Measurements from ENCODE around the gene ADAM15.

Gene ADAM15

DNA sequence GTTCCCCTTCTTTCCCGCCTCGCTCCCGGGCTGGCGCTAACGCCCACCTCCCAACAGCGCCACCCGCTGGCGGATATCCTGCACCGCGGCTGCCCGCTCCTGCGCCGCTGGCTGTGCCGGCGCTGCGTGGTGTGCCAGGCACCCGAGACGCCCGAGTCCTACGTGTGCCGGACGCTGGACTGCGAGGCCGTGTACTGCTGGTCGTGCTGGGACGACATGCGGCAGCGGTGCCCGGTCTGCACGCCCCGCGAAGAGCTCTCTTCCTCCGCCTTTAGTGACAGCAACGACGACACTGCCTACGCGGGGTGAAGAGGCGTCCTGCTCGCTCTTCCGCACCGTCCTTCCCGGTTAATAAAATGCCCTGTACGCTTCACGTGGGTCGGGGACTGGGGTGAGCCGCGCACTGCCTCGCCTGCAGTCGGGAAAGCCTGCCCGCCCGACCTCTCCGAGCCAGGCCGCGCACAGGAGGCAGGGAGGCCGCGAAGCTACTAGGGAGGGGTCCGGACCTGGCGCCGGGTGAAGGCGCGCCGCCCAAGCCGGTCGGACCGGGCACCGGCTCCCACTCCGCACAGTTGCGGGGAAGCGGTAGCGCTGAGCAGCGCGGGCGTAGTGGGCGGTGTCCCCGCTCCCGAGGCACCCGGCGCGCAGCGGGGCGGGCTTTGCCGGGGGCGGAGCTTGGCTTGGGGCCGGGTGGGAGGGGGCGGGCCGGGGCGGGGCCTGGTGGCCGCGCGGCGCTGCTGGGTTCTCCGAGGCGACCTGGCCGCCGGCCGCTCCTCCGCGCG, at the start of gene ADAM15:
Gene ADAM15 (plus strand): TSS at position 757 of the 782 bp plus-strand sequence. CDS start 71 bp downstream, outside the sequence.
- DNase-seq: peak; percentile 77 to 80

DNA sequence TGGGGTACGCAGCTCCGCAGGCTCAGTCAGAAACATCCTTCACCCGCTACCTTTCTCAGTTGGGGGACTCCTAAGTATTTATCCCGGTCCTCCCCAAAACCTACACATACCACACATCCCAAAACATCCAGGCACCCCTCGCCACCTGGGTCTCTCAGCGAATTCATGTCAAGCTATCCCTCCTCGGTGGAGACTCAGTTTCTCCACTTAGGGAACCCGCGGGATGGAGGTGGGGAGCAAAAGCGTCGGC, 49.8 kb upstream of the ADAM15 start:
- no peak for DNase-seq

DNA sequence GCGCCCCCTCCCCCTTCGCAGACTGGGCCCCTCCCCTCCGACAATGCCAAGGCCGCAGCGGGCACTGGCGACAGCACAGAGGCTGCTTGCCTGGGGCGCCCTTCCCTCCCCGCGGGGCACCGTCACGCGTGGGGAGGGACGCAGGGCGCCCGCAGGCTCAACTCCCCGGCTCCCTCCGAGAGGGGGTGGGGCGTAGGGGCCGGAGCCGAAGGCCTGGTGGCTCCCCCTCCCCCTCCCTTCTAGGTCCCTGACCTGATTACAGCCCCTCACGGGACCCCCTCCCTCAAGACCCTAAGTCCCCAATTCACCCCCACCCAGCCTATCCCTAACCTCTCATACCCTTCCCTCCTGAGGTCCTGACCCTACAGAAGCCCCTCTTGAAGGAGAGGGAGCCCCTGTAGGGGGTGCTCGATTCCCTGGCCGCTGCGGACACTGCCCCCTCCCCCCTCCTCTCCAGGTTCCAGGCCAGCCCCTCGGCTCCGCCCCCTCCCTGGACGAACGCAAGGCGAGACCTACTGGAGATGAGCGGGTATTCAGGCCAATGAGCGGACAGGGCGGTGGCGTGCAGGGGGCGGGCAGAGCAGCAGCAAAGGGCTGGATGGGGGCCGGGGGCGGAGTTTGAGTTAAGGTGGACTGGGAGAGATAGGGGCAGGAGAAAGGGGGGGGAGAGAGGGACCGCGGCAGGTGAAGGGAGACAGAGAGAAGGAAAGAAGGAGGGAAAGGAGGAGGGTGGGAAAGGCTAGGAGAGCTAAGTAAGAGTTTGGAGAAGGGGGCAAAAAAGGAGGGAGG, 49.2 kb upstream of the ADAM15 start:
- peak; percentile 97 to 98 for DNase-seq

GRCh38 chr1:155002464-155003226, 48.5 kb upstream of the ADAM15 start, which contains the start of gene ZBTB7B:
Gene ZBTB7B, plus strand, starts transcription at chr1:155002802. Its CDS starts 11,859 bp downstream, at chr1:155014661.
- DNase-seq: no peak

DNA sequence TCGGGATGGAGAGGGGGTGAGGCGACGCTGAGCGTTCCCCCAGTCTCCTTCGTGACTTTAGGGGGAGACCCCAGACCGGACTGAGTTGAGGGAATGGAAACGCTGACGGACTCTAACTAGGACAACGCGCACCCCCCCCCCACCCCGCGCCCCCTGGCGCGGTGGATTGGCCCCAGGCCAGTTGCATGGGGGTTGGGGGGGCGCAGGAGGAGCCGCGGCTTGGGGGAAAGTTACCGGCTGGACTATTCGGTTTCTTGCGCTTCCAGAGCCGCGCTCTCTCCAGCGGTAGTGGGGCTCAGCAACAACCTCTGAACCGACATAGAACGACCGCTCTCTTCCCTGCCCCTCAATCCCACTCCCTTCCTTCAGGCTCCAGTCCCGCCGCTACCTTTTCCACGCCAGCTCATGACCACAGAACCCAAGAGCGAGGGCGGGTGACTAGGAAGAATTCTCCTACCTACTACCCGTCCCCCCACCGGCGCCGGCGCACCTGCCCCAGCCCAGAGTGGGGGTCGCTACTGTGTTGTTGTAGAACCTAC, 47.8 kb upstream of the ADAM15 start:
- no peak for DNase-seq

DNA sequence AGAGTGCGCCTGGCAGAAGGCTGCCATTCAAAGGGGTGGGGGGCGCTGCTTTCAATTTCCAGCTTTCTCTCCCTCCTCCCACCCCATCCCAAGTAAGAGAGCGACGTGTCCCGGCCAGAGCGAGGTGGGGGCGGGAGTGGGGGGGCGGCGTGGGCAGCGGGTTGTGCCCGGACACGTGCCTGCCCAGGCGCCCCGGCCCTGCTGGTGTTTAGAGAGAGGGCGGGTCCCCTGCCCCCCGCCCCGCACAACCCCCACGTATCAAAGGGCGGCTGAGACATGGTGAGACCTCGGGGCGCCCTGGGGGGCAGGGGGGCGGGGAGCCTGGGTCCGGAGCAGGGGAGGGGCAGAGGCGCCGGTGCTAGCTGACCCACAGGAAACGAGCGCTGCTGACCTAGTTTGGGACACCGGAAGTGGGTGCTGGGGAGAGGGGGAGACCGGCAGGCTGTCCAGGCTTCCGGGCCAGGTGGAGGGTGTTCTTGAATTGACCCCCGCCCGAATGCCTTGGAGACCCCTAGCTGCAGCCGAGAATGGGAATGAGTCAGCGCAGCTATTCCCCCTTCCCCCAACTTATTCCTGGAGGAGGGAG, 47.3 kb upstream of the ADAM15 start:
- DNase-seq: no peak

- no peak for DNase-seq
Measured at GRCh38 chr1:155004352-155005075, 46.6 kb upstream of the ADAM15 start.

DNA sequence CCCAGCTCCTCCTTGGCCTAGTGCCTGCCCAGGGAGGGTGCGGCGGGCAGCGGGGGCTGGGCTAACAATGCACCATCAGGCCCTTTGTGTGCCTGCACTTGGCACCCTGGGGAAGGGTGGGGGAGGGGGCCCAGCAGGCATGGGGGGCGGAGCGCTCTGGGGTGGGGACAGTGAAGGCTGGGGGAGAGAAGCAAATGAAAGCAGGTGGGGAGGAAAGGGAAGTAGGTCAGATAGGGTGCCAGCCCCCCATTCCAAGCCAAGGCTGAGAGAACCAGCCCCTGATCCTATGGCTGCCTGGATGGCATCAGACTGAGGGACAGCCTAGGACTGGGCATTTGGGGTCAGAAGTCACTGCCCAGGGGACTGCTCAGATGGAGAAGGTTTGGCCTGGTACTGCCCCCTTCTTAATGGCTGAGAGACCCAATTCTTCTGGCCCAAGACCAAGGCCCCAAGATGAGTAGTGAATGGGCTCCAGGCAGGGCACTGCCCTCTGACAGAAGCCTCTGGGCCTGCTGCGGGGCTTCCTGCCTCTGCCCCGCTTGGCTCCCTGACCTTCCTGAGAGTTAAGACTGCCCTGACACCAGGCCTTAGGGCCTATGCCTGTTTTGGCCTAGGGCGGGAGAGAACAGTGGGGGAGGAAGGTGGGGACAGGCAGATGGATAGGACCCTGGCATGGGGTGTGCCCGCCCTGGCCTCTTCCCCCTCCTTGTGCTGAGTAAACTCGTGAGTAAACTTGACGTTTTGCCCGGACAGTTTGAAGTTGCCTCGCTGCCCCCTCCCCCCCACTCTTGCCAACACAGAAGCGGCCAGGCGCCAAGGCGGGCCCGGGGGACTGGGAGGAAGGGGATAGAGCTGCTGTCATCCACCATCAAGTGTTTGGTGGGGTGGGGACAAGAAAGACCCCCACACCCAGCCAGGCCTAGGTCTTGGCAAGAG, 45.8 kb upstream of the ADAM15 start:
- DNase-seq: no peak

- no peak for DNase-seq
Measured at GRCh38 chr1:155006601-155007101, 44.5 kb upstream of the ADAM15 start.

GRCh38 chr1:155007251-155007828, 43.8 kb upstream of the ADAM15 start:
- no peak for DNase-seq

GRCh38 chr1:155008015-155008941, 42.8 kb upstream of the ADAM15 start:
- peak; percentile 78 for DNase-seq

DNA sequence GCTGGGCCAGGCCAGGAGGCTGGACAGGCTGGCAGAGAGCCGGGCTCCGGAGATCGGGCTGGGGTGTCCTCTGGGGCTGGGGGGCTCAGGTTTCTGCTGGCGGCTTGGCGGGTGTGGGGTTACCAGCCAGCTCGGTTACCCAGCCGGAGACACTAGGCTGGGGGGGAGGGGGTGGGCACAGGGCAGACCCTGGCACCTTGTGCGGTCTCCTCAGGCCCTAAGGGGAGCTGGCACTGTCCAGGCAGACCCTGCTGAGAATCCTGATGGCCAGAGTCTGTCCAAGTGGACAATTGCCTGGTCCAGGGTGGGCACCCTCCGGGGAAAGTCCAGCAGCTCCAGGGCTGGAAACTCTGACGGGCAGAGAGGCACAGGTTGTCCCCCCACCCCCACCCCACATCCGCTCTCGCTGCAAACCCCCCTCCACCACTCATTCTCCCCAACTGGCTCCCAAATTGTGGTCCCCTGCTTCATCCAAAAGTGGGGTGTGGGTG, 41.9 kb upstream of the ADAM15 start:
- no peak for DNase-seq

- no peak for DNase-seq
Measured at GRCh38 chr1:155009742-155010141, 41.4 kb upstream of the ADAM15 start.

DNA sequence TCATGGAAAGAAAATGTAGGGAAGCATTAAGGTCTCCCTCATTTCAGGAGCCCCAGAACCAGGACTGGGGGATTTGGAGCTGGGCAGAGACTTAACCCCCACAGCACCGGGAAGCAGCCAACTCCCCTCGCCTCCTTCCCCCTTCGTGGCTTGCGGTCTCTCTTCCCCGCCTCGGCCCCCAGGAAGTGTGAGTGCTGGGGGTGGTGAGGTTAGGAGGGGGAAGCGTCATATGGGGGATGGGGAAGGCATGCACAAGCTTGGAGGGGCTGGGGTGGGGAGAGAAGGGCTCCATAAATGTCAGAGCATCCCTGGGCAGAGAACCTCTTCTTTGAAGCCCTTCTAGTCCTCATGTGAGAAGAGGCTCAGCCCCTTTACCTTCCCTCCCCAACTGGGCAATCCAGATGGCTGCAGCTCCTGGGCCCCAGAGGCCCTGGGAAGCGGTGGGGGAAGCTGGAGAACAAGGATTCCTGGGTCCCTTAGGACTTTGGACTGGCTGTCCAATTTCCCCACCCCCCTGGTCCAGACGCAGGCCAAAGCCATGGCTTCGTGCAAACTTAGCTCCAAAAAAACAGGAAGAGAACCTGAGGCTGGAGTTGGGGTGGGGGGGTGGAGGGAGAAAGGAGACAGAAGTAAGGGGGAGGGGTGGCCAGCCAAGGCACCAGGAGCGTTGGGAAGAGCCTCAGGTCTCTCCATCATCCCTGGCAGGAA, 40.8 kb upstream of the ADAM15 start:
- no peak for DNase-seq

GRCh38 chr1:155011004-155011416, 40.1 kb upstream of the ADAM15 start:
- DNase-seq: no peak

GRCh38 chr1:155011437-155012025, 39.6 kb upstream of the ADAM15 start:
- DNase-seq: no peak

GRCh38 chr1:155012026-155012546, 39.0 kb upstream of the ADAM15 start:
- DNase-seq: no peak

Measured in stimulated activated CD4-positive, alpha-beta T cell treated with anti-CD3 and anti-CD28 coated beads, Interleukin-4, amount 100 ng/mL, for 4 hours (primary cell).